ENCODE results near the gene PCNX2.

The PCNX2 gene

DNA sequence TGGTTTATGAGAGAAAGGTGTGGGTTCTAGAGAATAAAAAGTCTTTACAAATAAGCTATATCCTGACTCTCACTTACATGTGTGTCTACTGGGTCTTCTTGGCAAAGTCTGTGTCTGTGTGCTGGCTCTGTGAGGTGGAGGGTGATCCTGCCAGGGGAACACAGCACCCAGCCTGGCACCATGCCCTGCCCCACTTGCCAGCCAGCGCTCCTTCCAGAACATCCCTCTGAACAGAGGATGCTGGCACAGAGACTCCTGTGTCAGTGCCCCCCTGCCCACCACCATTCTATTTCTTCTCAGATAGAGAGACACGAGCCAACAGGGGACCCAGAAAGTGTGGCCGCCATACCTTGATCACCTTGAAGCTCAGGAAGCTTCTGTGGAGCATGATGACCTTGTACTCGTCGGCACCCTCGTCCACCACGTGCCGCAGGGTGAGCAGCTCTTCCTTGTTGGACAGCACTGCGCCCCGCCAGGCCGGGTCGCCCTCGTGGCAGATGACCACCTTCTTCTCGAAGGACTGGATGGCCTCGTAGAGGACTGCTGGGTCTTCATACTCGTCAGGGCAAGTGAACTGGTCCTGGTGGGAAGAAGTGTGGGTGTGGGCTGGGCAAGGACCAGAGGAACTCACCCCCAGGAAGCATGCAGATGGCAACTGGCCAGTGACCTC lies 295.4 kb downstream of the PCNX2 start:
- no peak for DNase-seq

DNA sequence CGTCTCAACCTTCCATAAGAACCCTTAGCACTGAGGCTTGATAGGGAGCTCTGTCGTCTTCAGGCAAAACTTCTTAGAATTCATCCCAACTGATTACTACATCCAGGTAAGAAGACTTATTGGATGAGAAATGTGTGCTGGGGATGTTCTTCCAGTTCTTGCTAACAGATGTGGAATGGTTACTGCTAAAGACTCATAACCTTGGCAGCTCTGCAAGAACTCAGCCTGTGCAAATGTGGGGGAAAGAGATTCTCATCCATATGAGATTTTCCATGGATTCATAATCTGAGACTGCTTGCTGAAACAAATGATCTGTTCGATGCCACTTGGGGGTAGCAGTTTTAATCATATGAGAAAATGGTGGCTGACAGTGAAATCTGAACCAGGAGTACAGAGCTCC lies 296.9 kb downstream of the PCNX2 start:
- DNase-seq = no peak

- DNase-seq = no peak
Measured at GRCh38 chr1:232998138-232998537, 297.4 kb downstream of the PCNX2 start.

GRCh38 chr1:232996143-232996542 lies 299.4 kb downstream of the PCNX2 start:
- no peak for DNase-seq

DNA sequence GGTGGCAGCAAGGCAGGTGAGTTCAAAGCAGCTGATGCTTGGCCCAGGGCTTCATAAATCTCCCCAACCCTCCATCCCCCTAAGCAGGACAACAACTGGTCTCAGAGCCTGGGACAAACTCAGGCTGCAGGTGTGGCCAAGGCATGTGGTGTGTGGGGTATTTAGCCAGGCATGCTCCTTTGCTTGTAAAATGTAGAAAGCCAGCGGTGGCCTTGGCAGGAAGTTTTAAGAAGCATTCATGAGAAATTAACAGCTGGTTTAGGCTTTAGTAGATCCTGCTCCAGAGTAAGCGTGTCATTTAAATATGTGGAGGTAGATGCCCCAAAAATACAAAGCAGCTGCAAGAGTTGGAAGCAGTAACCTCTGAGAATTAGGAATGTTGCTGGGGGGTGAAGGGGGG lies 300.3 kb downstream of the PCNX2 start:
- DNase-seq = no peak

DNA sequence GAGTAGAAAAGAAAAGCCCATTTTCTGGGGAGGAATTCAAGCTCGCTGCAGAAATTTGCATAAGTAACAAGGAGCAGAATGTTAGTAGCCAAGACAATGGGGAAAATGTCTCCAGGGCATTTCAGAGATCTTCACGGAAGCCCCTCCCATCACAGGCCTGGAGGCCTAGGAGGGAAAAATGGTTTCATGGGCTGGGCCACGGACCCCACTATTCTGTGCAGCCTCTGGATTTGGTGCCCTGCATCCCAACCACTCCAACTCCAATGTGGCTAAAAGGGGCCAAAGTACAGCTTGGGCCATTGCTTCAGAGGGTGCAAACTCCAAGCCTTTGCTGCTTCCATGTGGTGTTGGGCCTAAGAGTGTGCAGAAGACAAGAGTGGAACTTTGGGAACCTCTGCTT lies 302.0 kb downstream of the PCNX2 start:
- DNase-seq = no peak

- DNase-seq = no peak
Measured at GRCh38 chr1:232992227-232992626, 303.3 kb downstream of the PCNX2 start.

GRCh38 chr1:232991238-232991637 lies 304.3 kb downstream of the PCNX2 start:
- no peak for DNase-seq

GRCh38 chr1:232990176-232991128 lies 305.1 kb downstream of the PCNX2 start:
- no peak for DNase-seq

DNA sequence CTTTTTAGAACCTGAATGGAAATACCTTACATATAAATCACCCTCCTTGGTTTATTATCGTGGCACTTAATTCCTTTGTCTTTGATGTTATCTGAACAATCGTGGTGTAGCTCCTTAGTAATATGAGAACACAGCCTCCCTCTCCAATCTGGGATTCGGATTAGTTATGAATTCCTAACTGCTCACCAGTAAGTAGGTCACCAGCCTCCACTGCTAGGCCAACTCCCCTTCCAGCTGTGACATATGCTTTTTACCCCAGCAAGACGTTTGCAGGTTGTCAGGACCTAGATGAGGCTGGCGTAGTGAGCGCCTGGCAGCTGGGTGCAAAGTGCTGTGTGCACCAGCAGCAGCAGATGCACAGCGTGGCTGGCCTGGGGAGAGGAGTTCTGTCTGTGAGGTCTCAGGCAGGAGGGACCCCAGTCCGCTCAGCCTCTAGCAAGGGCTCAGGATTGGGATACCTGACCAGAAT lies 306.9 kb downstream of the PCNX2 start:
- no peak for DNase-seq

GRCh38 chr1:232987774-232988140 lies 307.8 kb downstream of the PCNX2 start:
- no peak for DNase-seq

- no peak for DNase-seq
Measured at GRCh38 chr1:232987046-232987773, 308.3 kb downstream of the PCNX2 start.

- DNase-seq = no peak
Measured at GRCh38 chr1:232986527-232986922, 309.0 kb downstream of the PCNX2 start.

DNA sequence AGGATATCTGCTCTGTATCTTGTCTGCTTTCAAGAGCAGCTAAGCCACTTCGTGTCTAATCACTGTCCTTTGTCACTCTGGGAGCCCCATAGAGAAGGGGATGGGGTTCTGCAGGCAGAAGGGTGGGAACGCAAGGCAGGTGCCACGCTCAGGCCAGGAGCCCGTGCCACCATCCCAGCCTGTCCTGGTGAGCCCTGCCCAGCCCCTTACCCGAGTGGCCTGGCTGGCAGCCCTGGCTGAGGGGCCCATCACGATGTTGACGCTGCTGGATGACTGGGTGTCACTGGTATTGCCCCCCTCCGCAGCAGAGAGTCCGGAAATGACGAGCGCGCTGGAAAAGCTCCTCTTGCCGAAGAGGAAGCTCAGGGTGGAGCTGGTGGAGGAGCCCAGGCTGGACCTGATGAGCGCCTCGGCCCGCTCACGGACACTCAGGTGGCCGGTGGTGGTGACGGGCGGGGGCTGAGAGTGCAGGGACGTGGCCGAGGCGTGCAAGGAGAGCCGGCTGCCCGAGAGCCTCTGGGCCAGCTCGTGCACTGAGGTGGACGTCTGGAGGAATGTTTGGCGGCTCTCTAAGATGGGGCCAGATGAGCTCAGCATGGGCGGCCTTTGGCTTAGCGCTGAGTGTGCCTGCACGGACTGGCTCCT lies 309.5 kb downstream of the PCNX2 start:
- DNase-seq = no peak

DNA sequence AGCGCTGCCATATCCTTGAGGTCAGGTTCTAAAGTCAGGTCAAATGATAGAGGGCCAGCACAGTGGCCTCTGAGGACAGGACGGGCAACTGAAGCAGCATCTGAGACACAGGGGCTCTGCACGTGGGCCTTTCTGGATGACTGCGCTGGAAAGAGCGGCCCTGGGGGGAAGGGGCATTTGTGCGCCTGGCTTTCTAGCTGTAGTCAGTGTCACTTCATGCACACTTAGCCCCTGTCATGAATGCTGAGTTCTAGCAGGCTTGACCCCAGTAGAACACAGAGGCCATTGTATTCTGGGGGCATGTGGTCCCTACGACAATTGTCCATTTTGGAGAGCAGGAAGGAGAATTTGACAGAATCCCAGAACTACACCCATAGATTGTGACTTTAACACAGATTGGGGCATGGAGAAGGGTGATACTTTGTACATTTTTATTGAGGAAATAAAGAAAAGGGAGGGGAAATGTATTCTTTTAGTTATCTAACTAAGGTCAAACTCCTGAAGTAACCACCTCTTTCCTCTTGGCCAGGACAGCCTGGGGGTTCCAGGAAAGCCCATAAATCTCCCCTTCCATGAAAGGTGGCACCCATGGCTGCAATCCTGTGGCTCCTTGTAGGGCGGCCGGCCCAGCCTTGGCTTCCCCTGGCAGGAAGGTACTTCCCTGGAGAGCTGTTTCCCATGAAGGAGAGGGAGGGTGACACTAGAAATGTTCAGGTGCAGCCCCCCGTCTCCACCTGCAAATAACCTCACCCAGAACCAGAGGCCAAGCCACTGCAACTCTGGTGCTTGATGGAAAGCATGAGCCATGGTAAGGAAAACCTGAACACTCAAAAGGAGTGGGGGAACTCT lies 310.7 kb downstream of the PCNX2 start:
- DNase-seq = no peak

GRCh38 chr1:232983817-232984567 lies 311.5 kb downstream of the PCNX2 start:
- DNase-seq = no peak

GRCh38 chr1:232983375-232983774 lies 312.1 kb downstream of the PCNX2 start:
- DNase-seq = no peak

GRCh38 chr1:232982238-232982944 lies 313.1 kb downstream of the PCNX2 start:
- no peak for DNase-seq

GRCh38 chr1:232980986-232981560 lies 314.5 kb downstream of the PCNX2 start:
- DNase-seq = no peak

DNA sequence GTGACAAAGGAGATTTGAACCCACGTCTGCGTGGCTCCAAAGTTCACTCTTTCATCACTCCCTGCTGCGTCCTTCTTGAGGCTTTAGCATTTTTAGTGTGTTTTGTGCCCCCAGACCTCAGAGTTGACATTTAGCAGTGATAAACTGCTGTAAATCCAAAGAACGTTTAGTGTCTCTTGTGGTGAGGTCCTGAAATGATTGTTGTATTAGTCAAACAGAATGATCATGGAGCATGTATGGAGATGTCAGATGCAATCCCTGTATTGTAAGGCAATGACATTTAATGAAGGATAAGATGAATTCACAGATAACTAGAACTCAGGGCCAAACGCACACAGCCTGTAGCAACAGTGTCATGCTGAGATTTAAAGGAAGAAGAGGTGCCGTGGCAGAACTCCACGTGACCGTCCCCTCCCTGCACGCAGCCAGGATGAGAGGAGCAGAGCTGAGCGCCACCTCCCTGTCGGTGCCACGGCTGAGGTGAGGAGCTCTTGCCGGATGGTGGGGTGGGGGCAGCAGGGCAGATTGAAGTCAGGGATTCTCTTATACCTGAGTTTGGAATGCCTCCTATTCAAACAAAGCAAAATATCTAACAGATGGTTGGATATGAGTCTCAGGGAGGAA lies 315.1 kb downstream of the PCNX2 start:
- DNase-seq = no peak
